HuH-7.5 (cell line): ENCODE data around the gene CHST11.

Experiments used
- DNase-seq: peaks from one replicate; pipeline ENCODE4 v3.0.0; 2011; ENCODE audit warnings: low spot score

CHST11 gene

DNA sequence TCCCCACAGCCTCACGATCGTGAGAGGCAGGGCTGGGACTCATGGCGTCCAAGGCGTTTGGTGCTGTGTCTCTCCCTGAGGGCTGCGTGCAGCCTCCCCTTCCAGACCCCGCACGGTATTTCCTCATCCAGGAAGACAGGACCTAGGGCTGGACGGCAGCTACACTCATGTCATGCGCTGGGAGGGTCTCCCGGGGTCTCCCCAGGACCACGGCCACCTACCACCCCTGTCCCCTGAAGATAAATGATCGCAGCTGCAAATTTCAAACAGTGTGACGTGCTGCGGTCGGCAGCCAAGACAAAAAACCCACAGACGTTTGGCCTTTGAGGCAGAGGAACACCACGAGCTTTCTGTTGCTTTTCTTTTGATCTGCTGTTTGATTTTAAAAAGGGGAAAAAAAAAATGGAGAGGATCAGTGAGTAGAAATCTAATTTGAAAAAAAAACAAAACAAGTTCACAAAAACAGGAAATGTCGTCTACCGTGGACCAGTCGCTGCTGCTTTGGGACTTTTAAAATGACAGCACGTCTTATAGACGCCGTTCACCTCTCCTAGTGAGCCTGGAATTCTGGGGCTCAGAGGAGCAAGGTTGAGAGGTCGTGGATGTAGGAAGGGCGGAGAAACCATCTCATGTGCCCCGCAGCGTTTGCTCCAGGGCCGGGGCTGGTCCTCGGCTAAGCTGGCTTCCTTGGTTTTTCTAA, 263.7 kb downstream of the CHST11 start:
- no peak for DNase-seq

DNA sequence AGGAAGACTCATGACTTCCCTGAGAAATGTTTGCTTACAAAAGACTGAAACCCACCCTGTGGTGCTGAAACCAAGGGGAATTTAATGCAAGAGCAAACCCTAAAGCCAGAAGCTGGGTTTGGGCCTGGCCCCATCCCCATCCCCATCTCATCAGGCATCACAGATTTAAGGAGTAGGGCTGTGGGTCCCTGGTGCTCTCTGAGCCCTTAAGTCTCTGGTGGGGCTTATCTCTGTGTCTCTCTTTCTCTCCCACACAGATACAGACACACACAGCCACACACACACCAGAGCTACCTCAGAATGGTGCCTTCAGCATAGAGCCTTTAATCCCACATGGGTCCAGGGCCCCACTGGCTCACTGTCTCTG, 264.3 kb downstream of the CHST11 start:
- DNase-seq, result no peak

DNA sequence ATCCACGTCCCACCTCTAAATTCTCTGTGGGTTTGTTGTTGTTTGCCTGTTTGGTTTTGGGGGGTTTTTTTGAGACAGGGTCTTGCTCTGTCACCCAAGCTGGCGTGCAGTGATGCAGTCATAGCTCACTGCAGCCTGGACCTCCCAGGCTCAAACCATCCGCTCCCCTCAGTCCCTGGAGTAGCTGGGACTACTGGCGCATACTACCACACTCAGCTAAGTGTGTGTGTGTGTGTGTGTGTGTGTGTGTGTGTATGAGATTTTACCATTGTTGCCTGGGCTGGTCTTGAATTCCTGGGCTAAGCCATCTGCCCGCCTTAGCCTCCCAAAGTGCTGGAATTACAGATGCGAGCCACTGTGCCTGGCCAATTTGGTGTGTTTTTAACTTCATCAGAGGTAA, 265.2 kb downstream of the CHST11 start:
- no peak for DNase-seq

DNA sequence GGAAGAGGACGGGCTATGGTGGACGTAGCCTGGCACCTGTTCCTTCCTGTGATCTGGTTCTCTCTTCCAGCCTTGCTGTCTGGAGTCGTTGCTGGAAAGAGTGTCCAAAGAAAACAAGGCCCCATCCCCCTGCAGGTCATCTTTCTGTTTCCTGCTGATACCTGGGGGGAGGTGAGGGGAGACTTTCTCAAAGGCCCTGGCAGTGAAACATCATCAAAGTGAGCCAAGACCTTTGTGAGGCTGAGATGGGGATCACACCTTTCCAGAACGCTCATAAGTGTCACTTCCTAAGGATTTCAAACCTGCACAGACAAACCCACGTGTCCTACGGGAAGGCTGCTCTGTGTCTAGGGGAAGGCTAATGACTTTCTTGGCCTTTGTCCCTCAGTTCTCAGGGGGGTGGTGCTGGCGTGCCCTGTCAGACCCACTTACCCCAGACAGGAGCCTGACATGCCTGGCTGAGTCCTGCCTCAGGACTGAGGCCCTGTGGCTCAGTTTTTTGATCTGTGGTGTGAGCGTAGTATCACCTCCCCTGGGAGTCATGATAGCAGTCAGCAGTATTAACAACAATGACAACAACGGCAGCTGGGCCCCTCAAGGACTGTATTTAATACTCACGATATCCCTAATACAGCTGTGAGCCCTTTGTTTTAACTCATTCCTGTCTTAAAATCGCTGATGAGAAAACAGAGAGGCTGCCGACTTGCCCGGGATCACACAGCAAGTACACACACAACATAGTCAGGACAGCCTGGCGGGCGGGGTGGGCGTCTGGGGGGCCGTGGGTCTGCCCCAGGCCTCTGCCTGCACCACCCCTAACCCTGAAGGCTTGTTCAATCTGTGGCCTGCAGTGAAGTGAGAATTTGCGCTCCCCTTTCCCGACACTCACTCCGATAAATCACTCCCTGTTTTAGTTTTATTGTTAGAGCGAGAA, 266.1 kb downstream of the CHST11 start:
- DNase-seq, result no peak

DNA sequence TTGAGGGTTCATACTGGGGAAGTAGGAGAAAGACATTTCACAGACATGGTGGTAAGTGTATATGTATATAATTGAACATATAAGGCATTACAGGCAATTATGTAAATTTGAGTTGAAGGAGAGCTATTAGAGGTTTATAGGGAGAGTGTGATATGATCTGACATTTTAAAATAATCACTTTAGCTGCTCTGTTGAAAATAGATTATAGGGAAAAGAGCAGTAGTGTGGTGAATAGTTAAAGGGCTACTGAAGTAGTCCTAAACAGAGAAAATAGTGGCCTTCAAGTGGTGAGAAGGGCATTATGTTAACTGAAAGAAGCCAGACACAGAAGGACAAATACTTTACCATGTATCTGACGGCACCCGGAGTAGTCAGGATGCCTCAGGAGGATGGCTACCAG, 267.1 kb downstream of the CHST11 start:
- DNase-seq, result no peak

DNA sequence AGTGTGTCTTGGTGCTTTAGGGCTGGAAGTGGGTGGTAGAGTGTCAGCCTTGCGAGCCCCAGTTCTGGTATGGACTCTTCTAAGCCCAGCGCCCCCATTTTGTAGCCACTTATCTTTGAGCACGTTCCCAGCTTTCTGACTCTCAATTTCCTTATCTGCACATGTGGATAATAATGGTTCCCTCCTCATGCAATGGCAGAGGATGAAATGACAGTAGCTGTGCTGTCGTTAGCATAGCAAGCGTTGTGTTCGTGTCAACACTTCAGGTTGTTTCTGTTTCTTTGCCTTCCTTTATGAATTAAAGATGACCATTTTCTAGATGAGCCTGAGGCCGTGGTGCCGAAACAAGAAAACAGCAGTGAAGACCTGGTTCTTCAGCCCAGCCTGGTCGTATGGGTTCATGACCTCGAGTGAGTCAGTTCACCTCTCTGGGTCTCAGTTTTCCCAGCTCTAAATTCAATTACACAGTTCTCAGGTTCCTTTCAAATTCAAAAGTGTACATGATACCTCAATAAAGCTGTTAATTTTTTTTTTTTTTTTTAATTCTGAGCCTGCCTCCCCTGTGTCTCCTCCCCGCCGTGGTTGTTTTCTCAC, 268.3 kb downstream of the CHST11 start:
- DNase-seq, result no peak

DNA sequence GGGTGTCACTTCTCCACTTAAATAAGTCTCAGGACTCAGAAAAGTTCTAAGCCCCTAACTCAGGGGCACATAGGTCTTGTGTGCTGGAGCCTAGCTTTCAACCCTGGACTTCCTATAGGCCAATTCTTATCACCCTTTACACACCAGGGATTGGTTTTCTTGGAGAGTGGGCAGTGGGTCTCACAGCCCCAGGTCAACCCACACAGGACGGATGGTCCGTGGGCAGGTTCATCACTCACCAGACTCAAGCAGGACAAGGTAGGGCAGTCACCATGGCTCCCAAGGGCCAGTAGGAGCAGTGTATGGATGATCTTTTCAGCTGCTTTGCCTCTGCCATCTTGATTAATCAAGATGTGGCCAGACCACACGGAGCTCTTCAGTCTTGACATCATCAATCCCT, 268.9 kb downstream of the CHST11 start:
- DNase-seq, result no peak

DNA sequence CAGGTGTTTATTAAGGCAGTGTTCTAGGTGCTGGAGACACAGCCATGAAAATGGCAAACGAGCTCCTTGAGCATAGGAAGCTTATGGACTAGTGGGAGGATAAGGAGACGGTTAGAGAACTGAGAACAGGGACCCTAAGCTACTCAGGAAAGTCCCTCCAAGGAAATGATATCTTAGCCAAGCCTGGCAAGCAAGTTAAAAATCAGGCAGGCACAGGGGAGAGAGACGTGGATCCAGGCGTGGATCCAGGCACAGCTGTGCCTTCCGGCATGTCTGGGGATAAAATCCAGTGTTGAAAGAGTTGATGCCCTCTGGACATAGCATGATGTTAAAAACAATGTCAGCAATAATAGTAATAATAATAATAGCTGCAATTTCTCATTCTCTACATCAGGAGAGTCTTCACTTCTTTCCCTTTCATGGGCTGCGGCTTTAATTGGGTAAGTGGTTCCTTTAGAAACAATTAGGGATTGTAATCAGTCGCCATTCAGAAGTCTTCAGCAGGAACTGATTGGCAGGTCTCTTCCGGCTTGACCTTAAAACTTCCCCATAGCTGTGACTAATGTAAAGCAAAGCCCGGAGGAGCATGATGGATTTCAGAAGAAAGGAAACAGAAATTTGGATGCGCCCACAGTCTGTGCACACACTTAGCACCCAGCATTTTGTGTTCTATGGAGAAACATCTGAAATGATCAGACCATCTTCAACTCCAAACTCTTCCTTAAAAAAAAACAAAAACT, 271.1 kb downstream of the CHST11 start:
- no peak for DNase-seq

DNA sequence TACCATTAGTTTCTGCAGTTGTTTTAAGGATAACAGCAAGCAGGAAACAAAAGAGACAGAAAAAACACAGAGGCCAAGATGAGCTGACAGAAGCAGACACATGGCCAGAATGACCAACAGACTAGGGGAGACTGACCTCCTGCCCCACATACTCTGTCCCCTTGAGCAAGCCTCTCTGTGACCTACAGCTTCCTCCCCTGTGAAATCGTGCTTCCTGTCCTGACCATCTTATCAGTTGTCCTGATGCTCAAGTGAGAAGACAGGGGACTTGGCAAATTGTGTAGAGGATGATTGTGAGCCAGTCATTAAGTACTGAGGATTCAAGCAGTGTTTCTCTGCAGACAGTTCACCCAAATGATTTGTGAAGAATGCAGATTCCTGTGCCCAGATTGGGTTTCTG, 272.3 kb downstream of the CHST11 start:
- DNase-seq, result no peak

DNA sequence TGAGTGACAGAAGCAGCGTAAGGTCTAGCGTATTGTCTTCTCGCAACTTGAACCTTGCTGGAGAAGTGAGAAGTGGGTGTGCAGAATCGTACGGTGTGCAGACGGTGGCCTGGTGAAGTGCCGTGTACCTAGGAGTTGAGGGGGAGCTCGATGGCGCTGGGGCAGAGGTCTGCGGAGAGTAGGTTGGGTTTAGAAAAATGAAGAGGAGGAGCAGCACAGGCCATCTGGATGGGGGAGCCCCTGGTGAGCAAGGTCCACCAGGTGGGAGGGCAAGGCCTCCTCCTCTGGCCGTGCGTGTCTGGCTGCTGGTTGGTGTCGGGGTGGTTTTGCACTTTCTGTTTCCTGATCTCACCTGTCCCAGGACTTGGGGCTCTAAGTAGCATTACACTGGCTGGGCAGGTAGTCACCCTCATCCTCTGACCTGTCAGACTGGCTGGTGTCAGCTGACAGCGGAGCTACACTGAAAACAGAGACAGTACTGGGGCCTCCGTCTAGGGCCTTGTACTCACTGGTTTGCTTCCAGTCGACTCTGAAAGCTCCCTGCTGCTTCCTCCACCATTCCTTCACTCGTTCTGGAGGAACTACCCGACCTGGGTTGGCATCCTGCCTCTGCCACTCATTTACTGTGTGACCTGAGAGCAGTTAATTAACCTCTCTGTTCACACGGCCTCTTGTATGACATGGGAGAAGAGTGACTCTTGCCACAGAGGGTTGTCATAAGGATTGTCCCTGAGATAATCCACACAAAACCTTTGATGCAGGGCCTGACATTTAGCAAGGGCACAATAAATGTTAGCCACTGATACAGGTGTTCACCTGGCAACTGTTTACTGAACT, 273.1 kb downstream of the CHST11 start:
- DNase-seq, result no peak

DNA sequence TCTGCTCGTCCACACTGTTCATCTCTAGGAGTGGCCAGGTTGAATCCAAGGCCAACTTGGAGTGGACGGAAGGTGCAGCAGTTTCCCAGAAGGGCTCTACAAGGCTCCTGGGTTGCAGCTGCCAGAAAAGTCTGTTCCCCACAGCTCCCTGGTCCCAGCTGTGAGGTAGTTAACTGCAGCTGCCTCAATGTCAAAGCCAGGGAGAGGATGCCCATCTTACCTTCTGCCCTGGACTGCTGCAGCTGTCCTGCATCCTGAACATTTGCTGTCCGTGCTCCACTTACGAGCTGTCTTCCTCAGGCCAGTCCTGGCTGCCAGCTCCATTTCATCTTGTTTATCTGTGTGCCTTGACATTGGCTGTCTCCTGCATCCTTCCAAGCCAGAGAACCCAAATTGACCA, 274.0 kb downstream of the CHST11 start:
- no peak for DNase-seq

DNA sequence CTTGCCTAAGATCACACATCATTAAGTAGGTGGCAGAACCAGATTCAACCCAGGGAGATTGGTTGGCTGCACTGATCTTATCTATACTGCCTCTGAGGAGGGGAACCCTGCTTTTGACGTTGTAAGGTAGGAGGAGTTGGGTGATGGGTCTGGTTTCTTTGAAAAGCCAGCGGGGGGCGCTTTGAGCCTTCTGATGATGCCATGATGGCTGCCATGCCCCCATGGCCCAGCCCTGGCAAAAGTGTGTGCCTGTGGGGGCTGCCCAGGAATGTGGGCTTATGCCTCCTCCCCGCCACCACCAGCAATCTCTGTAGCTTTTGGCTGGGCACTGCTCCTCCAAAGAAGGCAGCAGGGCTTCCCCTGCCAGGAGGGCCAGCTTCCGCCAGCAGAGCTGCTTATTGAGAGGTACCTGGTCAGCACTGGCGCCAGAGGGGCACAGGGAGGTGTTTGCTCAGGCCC, 277.0 kb downstream of the CHST11 start:
- DNase-seq, result no peak

DNA sequence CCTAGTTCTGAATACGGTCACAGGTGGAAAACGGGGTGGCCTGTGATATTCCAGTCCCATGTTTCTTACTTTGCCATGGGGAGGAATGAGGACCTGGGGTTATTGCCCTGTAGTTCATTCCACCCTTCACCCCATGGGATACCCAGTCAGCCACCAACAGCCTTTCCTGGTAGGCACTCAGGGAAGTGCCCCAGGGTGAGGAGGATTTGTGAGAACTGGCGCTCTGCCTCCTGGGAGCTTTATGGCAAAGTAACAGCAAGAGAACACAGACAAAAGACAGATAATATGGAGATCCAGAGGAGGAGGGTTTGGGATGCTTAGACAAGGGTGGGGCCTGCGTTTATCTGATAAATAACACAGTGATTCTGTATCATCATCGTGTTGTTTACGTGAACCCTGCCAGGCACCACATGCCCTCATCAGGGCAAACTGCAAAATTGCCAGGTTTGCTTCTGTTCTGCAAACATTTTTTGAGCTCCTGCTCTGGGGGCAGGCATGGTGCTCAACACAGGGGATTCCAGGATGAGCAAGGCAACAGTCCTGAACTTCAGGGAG, 277.9 kb downstream of the CHST11 start:
- DNase-seq, result no peak

DNA sequence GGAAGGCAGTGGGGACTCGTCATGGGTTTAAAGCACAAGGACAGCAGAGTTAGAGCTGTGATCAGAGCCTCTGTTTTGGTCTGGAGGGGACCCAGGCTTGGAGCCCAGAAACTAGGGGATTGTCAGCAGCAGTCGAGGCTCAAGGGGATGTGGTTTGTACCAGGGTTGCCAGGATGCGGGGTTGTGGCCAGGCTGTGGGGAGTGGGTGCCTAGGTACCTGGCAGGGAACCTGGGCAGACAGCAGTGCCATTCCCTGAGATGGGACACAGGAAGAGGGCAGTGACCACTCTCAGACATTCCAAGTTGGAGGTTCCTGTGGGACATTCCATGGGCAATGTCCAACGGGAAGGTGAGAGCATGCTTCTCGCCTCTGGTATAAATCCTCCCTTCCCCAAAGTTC, 279.1 kb downstream of the CHST11 start:
- DNase-seq, result no peak

DNA sequence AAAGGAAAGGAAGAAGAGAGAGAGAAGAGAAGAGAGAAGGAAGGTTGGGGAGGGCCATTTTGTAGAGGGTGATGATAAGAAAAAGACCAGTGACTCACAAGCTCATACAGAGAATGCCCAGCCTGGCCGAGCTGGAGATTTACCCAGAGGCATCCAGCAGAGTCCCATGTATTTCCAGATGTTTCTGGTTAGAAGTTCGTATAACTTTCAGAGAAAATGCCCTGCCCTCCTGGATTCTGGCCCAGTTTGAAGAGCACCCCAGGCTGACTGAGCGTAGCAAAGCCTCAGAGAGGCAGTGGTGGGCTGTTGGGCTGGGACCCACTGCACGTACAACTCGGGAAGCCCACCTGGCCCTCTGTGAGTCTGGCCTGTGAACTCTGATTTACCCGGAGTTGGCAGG, 279.6 kb downstream of the CHST11 start:
- no peak for DNase-seq

DNA sequence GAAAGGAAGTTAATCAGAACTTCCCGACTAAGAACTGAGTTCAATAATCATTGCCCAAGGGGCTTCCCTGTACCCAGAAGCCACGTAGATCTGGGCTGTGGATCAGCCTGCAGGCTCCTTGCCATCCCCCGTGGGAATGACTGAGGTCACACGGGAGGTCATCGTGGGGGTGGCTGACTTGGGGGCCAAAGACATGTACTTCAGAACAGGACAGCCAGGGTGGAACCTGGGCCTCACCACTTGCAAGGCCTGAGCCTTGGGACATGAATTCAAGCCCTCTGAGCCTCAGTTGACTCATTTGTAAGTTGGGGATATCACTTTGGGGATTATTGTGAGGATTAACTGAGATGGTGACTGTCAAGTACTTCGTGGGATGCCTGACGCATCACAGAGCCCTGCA, 280.4 kb downstream of the CHST11 start:
- no peak for DNase-seq

DNA sequence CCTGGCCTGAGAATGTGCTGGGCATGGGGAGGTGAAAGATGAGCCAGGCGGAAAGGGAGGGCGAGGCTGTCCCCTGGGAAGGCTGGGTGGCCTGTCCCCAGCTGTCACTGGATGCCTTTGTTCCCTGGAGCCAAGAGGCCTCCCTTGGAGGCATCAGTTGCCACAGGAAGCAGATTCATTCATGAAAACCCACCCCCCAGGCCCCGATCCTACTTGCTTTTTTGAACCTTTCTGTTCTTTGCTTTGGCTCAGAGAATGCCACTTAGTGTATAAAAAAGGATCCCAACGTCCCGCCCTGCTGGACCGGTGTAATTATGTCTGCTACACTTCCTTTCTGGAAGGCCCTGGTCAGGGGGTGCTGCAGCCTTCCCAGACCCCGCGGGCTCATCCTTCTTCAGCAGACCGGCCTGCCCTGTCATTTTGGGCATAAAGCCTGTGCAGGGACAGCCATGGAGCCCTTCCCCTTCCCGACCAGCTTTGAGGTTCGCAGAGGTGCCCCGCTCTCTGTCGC, 281.1 kb downstream of the CHST11 start:
- DNase-seq, result no peak

DNA sequence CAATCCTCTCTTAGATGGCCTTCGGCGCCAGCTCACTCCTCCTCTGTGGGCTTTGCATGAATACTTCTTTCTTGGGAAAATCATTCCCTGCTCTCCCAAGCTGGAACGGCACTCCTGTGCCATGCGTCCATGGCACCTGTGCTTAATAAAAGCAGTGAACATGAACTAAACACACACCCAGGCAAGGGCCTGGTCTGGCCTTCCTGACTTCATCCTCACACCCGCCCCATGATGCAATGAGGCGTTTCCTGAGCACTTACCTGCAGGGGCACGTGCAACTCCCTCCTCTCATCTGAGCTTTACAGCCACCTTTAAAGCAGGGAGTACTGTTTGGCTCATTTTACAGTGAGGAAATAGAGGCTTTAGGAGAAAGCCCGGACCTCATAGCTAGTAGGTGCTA, 281.6 kb downstream of the CHST11 start:
- no peak for DNase-seq

DNA sequence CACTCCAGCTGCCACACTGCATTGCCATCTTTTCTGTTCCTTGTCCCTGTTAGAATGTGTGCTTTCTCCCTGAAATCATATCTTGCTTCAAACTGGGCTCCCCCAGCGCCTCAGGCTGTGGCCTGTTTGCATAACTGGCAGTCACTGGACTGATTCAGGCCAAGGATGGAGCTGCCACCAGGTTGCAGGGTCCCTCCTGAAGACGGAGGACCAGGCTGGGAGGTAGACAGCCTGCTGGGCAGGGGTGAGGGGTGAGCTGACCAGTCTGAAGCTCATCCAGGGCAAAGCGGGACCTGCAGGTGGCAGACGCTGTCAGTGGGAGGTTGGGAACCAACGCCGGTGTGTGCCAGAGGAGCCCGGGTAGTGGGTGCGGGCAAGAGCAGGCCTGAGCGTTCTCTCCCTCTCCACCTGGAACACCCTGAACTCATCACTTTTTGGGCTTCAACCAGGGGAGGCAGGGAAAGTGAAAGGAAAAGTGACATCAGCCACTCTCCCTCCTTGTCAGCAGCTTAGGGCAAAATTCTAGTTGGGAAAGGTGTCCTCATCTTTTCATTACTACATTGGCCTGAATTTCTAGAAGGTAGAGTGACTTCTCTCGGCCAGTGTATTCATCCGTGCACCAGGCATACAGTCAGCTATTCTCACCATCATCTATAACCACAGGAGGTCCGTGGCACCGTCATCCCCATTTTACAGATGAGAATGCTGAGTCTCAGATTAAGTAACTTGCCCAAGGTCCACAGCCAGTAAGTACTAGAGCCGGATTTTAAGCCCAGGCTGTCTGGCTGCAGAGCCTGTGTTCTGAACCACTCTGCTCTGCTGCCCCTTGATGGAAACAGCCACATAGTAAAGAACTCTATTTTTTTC, 282.3 kb downstream of the CHST11 start:
- no peak for DNase-seq

DNA sequence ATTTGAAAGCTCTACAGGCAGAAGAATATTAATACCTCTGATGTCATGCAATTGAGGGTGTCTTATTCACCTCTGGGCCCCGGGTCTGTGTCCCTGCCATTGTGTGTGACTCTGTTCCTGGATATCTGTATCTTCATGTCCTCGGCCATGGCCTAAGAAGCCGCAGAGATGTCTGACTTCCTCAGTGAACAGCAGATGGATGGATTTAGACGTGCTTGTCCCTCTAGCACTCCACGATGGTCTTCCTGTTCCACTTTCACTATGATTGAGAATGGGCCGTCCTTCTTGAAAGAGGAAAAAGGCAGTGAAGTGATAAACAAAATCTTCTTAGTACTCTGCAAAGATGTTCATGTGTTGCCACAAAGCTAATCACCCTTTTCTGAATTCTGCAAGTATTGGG, 283.9 kb downstream of the CHST11 start:
- no peak for DNase-seq
